Tracheal epithelial cell (primary cell): ENCODE data around the gene WWP2. TPM values are rescaled to one million over a fixed set of nuclear protein-coding genes. Genes with fewer than 3 reads are reported as not detected.

Source experiments
- total RNA-seq: library from RNA; depleted of rRNA; stranded (reverse); fragments of >200 nt; gene quantifications from 2 replicates; pipeline ENCODE4 v1.2.1, GENCODE V29; 2014

WWP2 gene
- total RNA-seq, result 12.3 and 12.4 TPM in 2 replicates

GRCh38 chr16:69761983-69762813 is at the start of gene WWP2:
Gene WWP2, plus strand, starts transcription at chr16:69762332. Its CDS starts 24,679 bp downstream, at chr16:69787011.

DNA sequence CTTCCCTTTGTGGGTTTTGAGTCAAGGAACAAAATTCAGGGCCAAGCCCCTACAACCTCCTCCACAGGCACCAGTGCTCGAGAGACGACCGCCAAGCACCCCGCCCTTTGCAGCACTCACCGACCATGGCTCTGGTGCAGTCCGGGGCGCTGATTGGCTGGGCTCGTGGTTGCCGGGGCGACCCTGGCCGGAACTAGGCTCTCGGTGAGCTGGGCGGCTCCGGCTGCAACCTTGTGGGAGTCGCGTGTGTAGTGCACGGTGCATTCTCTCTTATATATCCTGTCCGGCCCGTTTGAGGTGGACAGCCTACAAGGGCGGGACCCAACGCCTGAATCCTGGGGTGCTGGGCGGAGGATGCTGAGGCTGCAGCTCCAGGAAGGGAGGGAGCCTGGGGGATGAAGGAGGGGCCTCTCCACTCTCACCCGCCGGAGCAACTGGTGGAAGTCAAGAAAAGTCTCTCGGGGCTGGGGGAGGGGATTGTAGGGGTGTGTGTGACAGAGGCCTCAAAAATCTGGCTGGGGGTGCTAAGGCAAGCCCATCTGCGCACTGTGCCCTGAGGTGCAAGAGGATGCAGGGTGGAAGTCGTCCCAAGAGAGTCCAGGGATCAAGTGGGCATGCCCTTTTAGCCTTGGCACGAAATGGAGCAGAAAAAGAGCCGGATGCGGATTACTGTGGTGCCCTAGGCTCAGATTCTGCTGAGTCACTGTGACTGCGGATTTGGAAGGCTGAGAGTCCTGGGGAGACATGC is 35.6 kb upstream of the WWP2 start, which contains the start of gene NQO1:
TSS of gene NQO1 (minus strand) at position 248 of the 748 bp plus-strand sequence. CDS start at position 127, 121 bp downstream.

DNA sequence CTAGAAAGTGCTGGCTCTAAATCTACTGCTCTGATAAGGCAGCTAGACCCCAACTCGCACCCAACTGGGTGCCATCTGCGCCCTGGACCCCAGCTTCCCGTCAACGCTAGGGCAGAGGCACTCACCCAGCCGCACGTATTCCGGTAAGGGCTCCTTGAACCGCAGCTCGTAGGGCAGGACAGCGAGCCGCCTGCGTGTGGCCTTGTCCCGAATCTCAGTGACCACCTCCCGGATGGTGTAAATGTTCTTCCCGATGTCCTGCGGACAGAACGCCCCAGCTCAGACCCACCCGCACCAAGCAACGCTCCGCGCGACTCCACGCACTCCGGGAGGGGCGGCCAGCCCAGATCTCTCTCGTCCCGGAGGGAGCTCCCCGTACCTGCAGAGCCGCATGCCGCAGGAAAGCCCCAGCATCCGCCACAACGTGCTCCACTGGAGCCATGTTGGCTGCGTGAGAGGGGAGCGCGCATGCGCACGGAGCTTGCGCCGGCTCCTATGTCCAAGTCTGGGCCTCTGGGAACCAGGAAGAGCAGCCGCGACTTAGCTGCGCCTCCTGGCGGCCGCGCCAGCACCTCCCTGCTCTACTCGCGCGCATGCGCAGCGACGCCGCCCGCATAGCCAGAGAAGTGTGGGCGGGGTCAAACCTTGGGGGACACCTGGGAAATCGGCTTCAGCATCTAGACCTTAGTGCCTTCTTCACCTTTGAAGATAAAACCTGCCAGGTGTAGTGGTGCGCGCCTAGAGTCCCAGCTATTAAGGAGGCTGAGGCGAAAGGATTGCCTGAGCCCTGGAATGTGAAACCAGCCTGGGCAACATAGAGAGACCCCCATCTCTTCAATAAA is 7.4 kb upstream of the WWP2 start, which contains the start of gene NOB1:
TSS of gene NOB1 (minus strand) at position 458 of the 842 bp plus-strand sequence. CDS start at position 442, 16 bp downstream.

DNA sequence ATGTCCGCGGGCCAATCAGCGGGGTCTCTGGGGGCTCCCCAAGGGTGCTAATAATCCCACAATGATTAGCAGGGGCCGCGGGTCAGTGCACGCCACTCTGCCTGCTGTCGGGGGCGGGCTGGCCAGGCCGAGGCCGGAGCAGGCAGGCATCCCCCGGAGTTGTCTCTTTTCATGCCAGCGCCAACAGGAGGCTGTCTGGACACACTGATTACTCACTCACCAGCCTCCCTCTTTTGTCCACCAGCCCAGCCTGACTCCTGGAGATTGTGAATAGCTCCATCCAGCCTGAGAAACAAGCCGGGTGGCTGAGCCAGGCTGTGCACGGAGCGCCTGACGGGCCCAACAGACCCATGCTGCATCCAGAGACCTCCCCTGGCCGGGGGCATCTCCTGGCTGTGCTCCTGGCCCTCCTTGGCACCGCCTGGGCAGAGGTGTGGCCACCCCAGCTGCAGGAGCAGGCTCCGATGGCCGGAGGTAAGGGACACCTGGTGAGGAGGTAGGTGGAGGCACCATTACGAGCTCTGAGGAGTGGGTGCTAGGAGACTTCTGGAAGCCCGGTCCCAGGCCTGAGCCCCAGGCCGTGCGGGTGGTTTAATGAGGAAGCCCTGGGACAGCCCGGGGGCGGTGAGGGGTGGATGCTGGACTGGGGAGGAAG is 189.0 kb downstream of the WWP2 start, which contains the start of gene CLEC18A:
TSS of gene CLEC18A (plus strand) at position 318 of the 655 bp plus-strand sequence. CDS start at position 351, 33 bp downstream.

Other genes starting within 250 kb of the WWP2 start
- gene NFAT5, start 196.4 kb upstream of the WWP2 start, total RNA-seq, result 9.9 and 11.5 TPM in 2 replicates
- gene NQO1, start 35.8 kb upstream of the WWP2 start, total RNA-seq, result 138 and 288 TPM in 2 replicates
- 20.5 and 26.6 TPM in 2 replicates for gene NOB1, start 7.4 kb upstream of the WWP2 start, total RNA-seq
- gene CLEC18A, start 189.0 kb downstream of the WWP2 start, total RNA-seq, result under 0.01 and 1.2 TPM in 2 replicates